H1 (cell line): ENCODE results near the gene MAN2A1. TPM values are rescaled to one million over a fixed set of nuclear protein-coding genes. Genes with fewer than 3 reads are reported as not detected.

Experiments used
- CTCF ChIA-PET: fragments of 300-600 bp; sonication (Branson Sonifier 250); formaldehyde crosslinking; loops from one replicate; lab custom pipeline; 2021; ENCODE audit not compliant: partially characterized antibody; lab: Charles Lee
- POLR2A ChIA-PET: fragments of 300-600 bp; sonication (Branson Sonifier 250); formaldehyde crosslinking; loops from one replicate; lab custom pipeline; 2021; ENCODE audit warnings: inconsistent platforms; ENCODE audit not compliant: partially characterized antibody; lab: Charles Lee
- DNase-seq, 2 experiments: peaks; one replicate each; pipeline versions ENCODE4 v3.0.0 to v3.0.0-alpha.2; 2010 to 2022; ENCODE audit warnings: low spot score in 2 of 2, low read depth in 1 of 2, mixed read lengths in 1 of 2
- FAIRE-seq: peaks from 2 replicates; lab custom pipeline; 2011; peaks lifted over from hg19 to GRCh38; lab: Jason Lieb, UNC
- H2AFZ ChIP-seq: 2 replicates; pipeline ENCODE4 v1.8.1; 2012; ENCODE audit warnings: low read length, inconsistent platforms
- H2AK5ac ChIP-seq: 2 replicates; pipeline ENCODE4 v1.6.1; 2013; ENCODE audit warnings: low read depth, low read length
- H2BK120ac ChIP-seq: replicated peaks from 2 replicates; pipeline ENCODE3; 2013; ENCODE audit warnings: low read depth, low read length, inconsistent platforms
- H2BK12ac ChIP-seq: 2 replicates; pipeline ENCODE4 v1.6.1; 2013; ENCODE audit warnings: low read depth, low read length
- H2BK15ac ChIP-seq: 2 replicates; pipeline ENCODE4 v1.6.1; 2013; ENCODE audit warnings: low read length
- H2BK20ac ChIP-seq: 2 replicates; pipeline ENCODE4 v1.6.1; 2013; ENCODE audit warnings: low read length
- H2BK5ac ChIP-seq: 2 replicates; pipeline ENCODE4 v1.6.1; 2013; ENCODE audit warnings: low read depth, low read length
- H3K14ac ChIP-seq: 2 replicates; pipeline ENCODE4 v1.6.1; 2013; ENCODE audit warnings: inconsistent platforms; ENCODE audit not compliant: insufficient read length
- H3K18ac ChIP-seq: 2 replicates; pipeline ENCODE4 v1.6.1; 2013; ENCODE audit warnings: low read length; ENCODE audit errors: extremely low read depth
- H3K23ac ChIP-seq: 2 replicates; pipeline ENCODE4 v1.6.1; 2013; ENCODE audit warnings: inconsistent platforms; ENCODE audit not compliant: insufficient read length
- H3K23me2 ChIP-seq: 2 replicates; pipeline ENCODE4 v1.6.1; 2013; ENCODE audit warnings: low read depth, low read length
- H3K27ac ChIP-seq: 2 replicates; pipeline ENCODE4 v1.6.1; 2011; ENCODE audit warnings: low read depth, low read length, inconsistent platforms
- H3K27me3 ChIP-seq, 4 experiments: replicated peaks in 1 of 4; 1 replicate in 1 of 4; 2 replicates in 3 of 4; pipeline versions ENCODE4 v1.6.1 to v1.8.1; 2011 to 2013; ENCODE audit warnings: low read length in 3 of 4, mild to moderate bottlenecking in 3 of 4, inconsistent platforms in 2 of 4, mixed read lengths in 2 of 4, moderate library complexity in 1 of 4; ENCODE audit not compliant: control insufficient read depth in 3 of 4, insufficient read depth in 3 of 4; ENCODE audit errors: extremely low read depth in 1 of 4
- H3K36me3 ChIP-seq, 4 experiments: 2 replicates each; pipeline versions ENCODE4 v1.6.1 to v1.8.1; 2011 to 2013; ENCODE audit warnings: mild to moderate bottlenecking in 4 of 4, low read length in 3 of 4, moderate library complexity in 2 of 4, control low read depth in 1 of 4, inconsistent platforms in 1 of 4; ENCODE audit not compliant: insufficient read depth in 4 of 4, control insufficient read depth in 2 of 4
- H3K4ac ChIP-seq: replicated peaks from 2 replicates; pipeline ENCODE3; 2013; ENCODE audit warnings: low read length, low read depth, mixed read lengths, inconsistent platforms; ENCODE audit not compliant: insufficient read length
- H3K4me1 ChIP-seq, 4 experiments: replicated peaks in 1 of 4; 1 replicate in 1 of 4; 2 replicates in 3 of 4; pipeline versions ENCODE4 v1.6.1 to v1.8.1; 2011 to 2013; ENCODE audit warnings: low read length in 3 of 4, inconsistent platforms in 2 of 4, mixed read lengths in 1 of 4; ENCODE audit not compliant: insufficient read depth in 4 of 4, control insufficient read depth in 3 of 4
- H3K4me2 ChIP-seq, 2 experiments: 2 replicates each; pipeline versions ENCODE4 v1.6.1 to v1.8.1; 2011 to 2013; ENCODE audit warnings: low read depth in 2 of 2, low read length in 2 of 2, control low read depth in 1 of 2, inconsistent platforms in 1 of 2, mild to moderate bottlenecking in 1 of 2; ENCODE audit not compliant: insufficient read depth in 1 of 2
- H3K4me3 ChIP-seq, 4 experiments: fragments of 200-600, 300-600 bp in 1 of 4; sonication (generic), shearing (Covaris generic), sonication (Bioruptor Twin) in 1 of 4; 2 replicates each; pipeline versions ENCODE4 v1.5.1 to v1.8.1; 2011 to 2016; ENCODE audit warnings: low read length in 4 of 4, low read depth in 3 of 4, control low read depth in 2 of 4, inconsistent platforms in 2 of 4, mild to moderate bottlenecking in 2 of 4, mixed read lengths in 1 of 4, moderate library complexity in 1 of 4; ENCODE audit not compliant: insufficient read depth in 2 of 4; ENCODE audit errors: extremely low read depth in 1 of 4
- H3K56ac ChIP-seq: replicated peaks from 2 replicates; pipeline ENCODE3; 2013; ENCODE audit warnings: low read depth, mild to moderate bottlenecking, mixed read lengths, low read length, inconsistent platforms; ENCODE audit not compliant: insufficient read length
- H3K79me1 ChIP-seq: 2 replicates; pipeline ENCODE4 v1.6.1; 2013; ENCODE audit warnings: low read depth, low read length, control low read depth
- H3K79me2 ChIP-seq, 2 experiments: 2 replicates each; pipeline versions ENCODE4 v1.6.1 to v1.8.1; 2012 to 2013; ENCODE audit warnings: low read length in 2 of 2, mild to moderate bottlenecking in 2 of 2, inconsistent platforms in 1 of 2; ENCODE audit not compliant: insufficient read depth in 2 of 2, control insufficient read depth in 1 of 2
- H3K9ac ChIP-seq, 4 experiments: replicated peaks in 1 of 4; 1 replicate in 1 of 4; 2 replicates in 3 of 4; pipeline versions ENCODE4 v1.6.1 to v1.8.1; 2011 to 2013; ENCODE audit warnings: low read depth in 3 of 4, low read length in 3 of 4, control low read depth in 2 of 4, mild to moderate bottlenecking in 2 of 4, moderate library complexity in 2 of 4, inconsistent platforms in 1 of 4; ENCODE audit errors: extremely low read depth in 1 of 4
- H3K9me3 ChIP-seq, 2 experiments: 2 replicates each; pipeline versions ENCODE4 v1.6.1 to v1.8.1; 2012 to 2013; ENCODE audit warnings: mild to moderate bottlenecking in 2 of 2, moderate library complexity in 2 of 2, control low read depth in 1 of 2, inconsistent platforms in 1 of 2, low read depth in 1 of 2, low read length in 1 of 2, mixed read lengths in 1 of 2; ENCODE audit not compliant: insufficient read depth in 2 of 2
- H4K20me1 ChIP-seq, 2 experiments: replicated peaks in 1 of 2; 2 replicates each; pipeline versions ENCODE3 to v1.8.1; 2011 to 2013; ENCODE audit warnings: inconsistent platforms in 2 of 2, low read length in 2 of 2, mild to moderate bottlenecking in 1 of 2; ENCODE audit not compliant: insufficient read depth in 2 of 2, control insufficient read depth in 1 of 2
- H4K5ac ChIP-seq: 2 replicates; pipeline ENCODE4 v1.6.1; 2013; ENCODE audit warnings: low read length, low read depth, mixed read lengths, inconsistent platforms; ENCODE audit not compliant: insufficient read length
- H4K8ac ChIP-seq: 2 replicates; pipeline ENCODE4 v1.8.0; 2013; ENCODE audit warnings: mild to moderate bottlenecking, moderate library complexity, low read length, inconsistent platforms; ENCODE audit not compliant: insufficient read depth; ENCODE audit errors: extremely low read depth
- H4K91ac ChIP-seq: replicated peaks from 2 replicates; pipeline ENCODE3; 2013; ENCODE audit warnings: low read length, mixed read lengths, inconsistent platforms; ENCODE audit not compliant: insufficient read length
- CHD1 ChIP-seq: IDR thresholded peaks from 2 replicates; pipeline ENCODE4 v1.6.1; 2012; ENCODE audit warnings: low read depth, low read length, improper control_type of control experiment
- FOSL1 ChIP-seq: IDR thresholded peaks from 2 replicates; pipeline ENCODE4 v1.6.1; 2011; ENCODE audit warnings: mild to moderate bottlenecking, low read depth, low read length, moderate library complexity; ENCODE audit not compliant: insufficient read depth
- GTF2F1 ChIP-seq: IDR thresholded peaks from 2 replicates; pipeline ENCODE4 v1.6.1; 2012; ENCODE audit warnings: low read depth, low read length, improper control_type of control experiment, borderline replicate concordance
- SAP30 ChIP-seq: fragments of 300-600 bp; sonication (generic); IDR thresholded peaks from 2 replicates; pipeline ENCODE4 v1.7.1; 2012; ENCODE audit warnings: low read length, moderate library complexity, mild to moderate bottlenecking, inconsistent platforms; ENCODE audit not compliant: insufficient read depth, insufficient replicate concordance
- SIX5 ChIP-seq: IDR thresholded peaks from 2 replicates; pipeline ENCODE4 v1.6.1; 2011; ENCODE audit warnings: mild to moderate bottlenecking, low read depth, low read length
- ZNF274 ChIP-seq: IDR thresholded peaks from 2 replicates; pipeline ENCODE4 v1.7.0; 2012; ENCODE audit warnings: low read length, borderline replicate concordance; ENCODE audit errors: extremely low read depth
- WGBS, 2 experiments: shearing (Covaris generic) in 1 of 2; methylation state at CpG; one replicate each; pipeline versions ENCODE4 v1.1.6 to v1.1.7; 2013 to 2015; ENCODE audit warnings: low lambda C conversion rate in 2 of 2, mixed read lengths in 2 of 2, inconsistent platforms in 1 of 2, low coverage in 1 of 2, missing lambda C conversion rate in 1 of 2; ENCODE audit not compliant: insufficient replicate concordance in 2 of 2, insufficient coverage in 1 of 2, insufficient read length in 1 of 2; ENCODE audit errors: extremely low coverage in 1 of 2, missing lambda C conversion rate in 1 of 2; 5-methylcytosine and 5-hydroxymethylcytosine counted together
- polyA plus RNA-seq, 7 experiments: library from polyadenylated mRNA; depleted of rRNA in 3 of 7; stranded (reverse) in 5 of 7; unstranded in 2 of 7; fragments of >200 nt in 5 of 7; fragments of 200-250 nt in 2 of 7; gene quantifications; 1 replicate in 5 of 7; 2 replicates in 1 of 7; 4 replicates in 1 of 7; pipeline versions ENCODE4 v1.2.1 to v1.2.3, GENCODE V29; 2011 to 2013; ENCODE audit warnings: missing spikeins in 2 of 7, mixed read lengths in 2 of 7
- total RNA-seq: library from RNA; stranded (reverse); fragmentation: NEBNext Ultra II Directional; extraction: Animal tissue kit (Norgen Biotek cat#: 25700); gene quantifications from 2 replicates; pipeline ENCODE4 v1.2.1, GENCODE V29; 2021
- TF ChIP-seq, protein P1 (sequence below): IDR thresholded peaks from 2 replicates; pipeline ENCODE4 v1.6.1; 2012; ENCODE audit warnings: inconsistent platforms

The MAN2A1 gene
- total and polyA plus RNA-seq, 2 of the 8 experiments (the other 6 are each of a cell fraction or from before 2014, with no cell fraction given) = 29.1 to 102 TPM

DNA sequence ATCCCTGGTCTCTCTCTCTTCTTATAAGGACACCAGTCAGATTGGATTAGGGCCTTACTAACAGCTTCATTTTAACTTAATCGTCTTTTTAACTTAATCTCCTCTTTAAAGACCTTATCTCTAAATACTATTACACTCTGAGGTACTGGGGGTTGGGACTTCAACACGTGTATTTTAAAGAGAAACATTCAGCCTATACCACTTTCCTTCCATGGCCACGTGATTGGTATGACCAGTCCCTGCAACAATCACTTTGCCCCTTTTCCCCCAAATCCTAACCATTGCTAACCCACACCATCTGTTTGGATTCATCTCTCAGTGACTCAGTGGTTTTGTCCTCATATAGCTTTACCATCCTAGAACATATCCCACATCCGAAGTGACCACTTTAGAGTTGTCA, 3.8 kb upstream of the MAN2A1 start:
- H3K23me2 ChIP-seq = no peaks in the 10 kb centered on the region; the same call in 1 of the 2 replicates
- peaks cover 0 to 4% (median 2%) of the 10 kb centered on the region in 4 experiments; a peak in 2 of 7 replicates for H3K4me1 ChIP-seq
- H2BK5ac ChIP-seq = no peak overlapping the region
- H2BK15ac ChIP-seq = no peak overlapping the region
- H3K4me3 ChIP-seq = no peak overlapping the region
- POLR2A ChIA-PET = interaction anchor here (1.1 kb wide), 1 partner anchor 11 kb away, joined by 4 read pairs; no protein-coding TSS in a partner anchor
- no peaks in the 10 kb centered on the region for H3K79me1 ChIP-seq
- H3K27me3 ChIP-seq = no peaks in the 10 kb centered on the region
- H3K23ac ChIP-seq = no peak overlapping the region
- H3K18ac ChIP-seq = no peak overlapping the region
- H3K36me3 ChIP-seq = 0 out of 8 replicates have a peak, but pooled peaks cover 0 to 2% (median 0%) of the 10 kb centered on the region in 4 experiments
- H2BK12ac ChIP-seq = no peak overlapping the region
- H3K4ac ChIP-seq = no peak overlapping the region
- CTCF ChIA-PET = no interaction called here
- no peak overlapping the region for H2AFZ ChIP-seq
- 91% methylated on average over 4 of the region's 4 CpGs; no CpG with 5 or more reads in 1 of the 2 experiments for WGBS, 2 experiments
- H2BK20ac ChIP-seq = no peak overlapping the region
- no peaks in the 10 kb centered on the region for H4K20me1 ChIP-seq
- no peak overlapping the region for H3K9ac ChIP-seq
- H3K14ac ChIP-seq = no peak overlapping the region
- DNase-seq (no peak), FAIRE-seq (no peak)
- no peak overlapping the region for H4K5ac ChIP-seq
- no peak overlapping the region for H2BK120ac ChIP-seq
- peaks cover 2 to 6% of the 10 kb centered on the region in 2 experiments for H3K79me2 ChIP-seq
- H3K4me2 ChIP-seq = no peak overlapping the region
- H2AK5ac ChIP-seq = no peak overlapping the region
- H4K8ac ChIP-seq = no peak overlapping the region
- H3K27ac ChIP-seq = no peak overlapping the region
- H3K9me3 ChIP-seq = peaks cover 0 to 3% of the 10 kb centered on the region in 2 experiments; a peak in 1 of 4 replicates
- H4K91ac ChIP-seq = no peak overlapping the region
- H3K56ac ChIP-seq = no peak overlapping the region
- TF ChIP-seq GTF2F1 (no peak), SIX5 (no peak), SAP30 (no peak), FOSL1 (no peak), ZNF274 (no peak), CHD1 (no peak)
- TF ChIP-seq, protein P1, sequence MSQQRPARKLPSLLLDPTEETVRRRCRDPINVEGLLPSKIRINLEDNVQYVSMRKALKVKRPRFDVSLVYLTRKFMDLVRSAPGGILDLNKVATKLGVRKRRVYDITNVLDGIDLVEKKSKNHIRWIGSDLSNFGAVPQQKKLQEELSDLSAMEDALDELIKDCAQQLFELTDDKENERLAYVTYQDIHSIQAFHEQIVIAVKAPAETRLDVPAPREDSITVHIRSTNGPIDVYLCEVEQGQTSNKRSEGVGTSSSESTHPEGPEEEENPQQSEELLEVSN = no peak
